NCI-H146 (cell line): Measurements from ENCODE around the gene RBMS2.
A peak's percentile ranks its signal among the peaks of the same experiment; 100 is the strongest.
"Not testable (repeated sequence)": the region's sequence is repeated elsewhere in the genome, so short reads cannot be mapped to it uniquely, and the experiment has no call there.

ENCODE experiments used
- DNase-seq: peaks from one replicate; lab custom pipeline; 2025; lab: John Stamatoyannopoulos, UW

The RBMS2 gene, protein sequence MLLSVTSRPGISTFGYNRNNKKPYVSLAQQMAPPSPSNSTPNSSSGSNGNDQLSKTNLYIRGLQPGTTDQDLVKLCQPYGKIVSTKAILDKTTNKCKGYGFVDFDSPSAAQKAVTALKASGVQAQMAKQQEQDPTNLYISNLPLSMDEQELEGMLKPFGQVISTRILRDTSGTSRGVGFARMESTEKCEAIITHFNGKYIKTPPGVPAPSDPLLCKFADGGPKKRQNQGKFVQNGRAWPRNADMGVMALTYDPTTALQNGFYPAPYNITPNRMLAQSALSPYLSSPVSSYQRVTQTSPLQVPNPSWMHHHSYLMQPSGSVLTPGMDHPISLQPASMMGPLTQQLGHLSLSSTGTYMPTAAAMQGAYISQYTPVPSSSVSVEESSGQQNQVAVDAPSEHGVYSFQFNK

DNA sequence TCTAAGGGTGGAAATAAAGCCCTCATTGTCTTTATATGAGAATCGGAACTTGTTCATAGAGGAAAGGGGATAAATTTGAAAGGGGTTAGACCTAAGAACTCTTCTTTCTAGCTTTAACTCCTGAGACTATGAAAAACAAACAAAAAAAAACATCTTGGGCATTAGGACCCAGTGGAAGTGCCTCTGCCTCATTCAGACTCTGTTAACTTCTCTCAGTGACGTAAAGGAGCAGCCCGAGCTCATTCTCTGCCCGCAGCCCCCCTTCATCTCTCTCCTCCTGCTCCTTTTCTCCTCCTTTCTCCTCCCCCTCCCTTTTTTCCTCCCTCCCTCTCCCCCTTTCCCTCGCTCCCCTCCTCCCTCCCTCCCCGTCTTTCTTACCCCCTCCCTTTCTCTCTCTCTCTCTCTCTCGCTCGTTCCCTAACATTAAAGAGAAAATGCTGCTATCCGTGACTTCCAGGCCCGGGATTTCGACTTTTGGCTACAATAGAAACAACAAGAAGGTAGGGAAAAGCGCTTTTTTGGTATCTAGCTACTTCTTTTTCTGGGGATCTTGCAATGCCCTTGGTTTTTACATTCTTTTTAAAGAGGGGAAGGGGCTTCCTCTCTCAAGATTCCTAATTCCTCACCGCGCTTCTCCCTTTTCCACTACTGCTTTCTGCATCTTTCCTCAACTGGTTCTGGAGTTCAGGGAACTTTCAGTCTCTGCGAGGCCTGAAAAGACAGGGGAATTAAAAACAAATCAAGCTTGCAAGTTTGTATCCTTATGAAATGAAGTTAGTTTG lies at the start of gene RBMS2:
Gene RBMS2, plus strand, starts transcription at position 231 of the 782 bp plus-strand sequence. Its CDS starts 204 bp downstream, at position 435.
- DNase-seq = peak; percentile 54

DNA sequence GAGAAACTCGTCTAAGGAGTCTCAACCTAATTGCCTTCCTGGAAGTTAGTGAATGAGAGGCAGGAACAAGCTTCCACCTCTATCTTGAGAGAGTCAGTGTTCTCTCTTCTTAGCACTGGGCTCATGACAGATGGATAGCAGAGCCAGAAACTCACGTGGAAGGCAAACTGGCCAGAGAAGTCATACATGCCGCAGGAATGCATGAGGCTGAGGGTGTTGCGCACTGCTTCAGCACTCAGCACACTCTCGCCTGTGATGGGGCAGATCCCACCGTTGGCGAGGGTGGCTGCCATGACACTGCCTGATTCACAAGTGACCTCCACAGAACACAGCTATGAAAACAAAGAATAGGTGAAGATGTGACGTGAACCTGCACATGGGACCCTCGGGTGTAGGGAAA lies 47.2 kb upstream of the RBMS2 start:
- DNase-seq = no peak

DNA sequence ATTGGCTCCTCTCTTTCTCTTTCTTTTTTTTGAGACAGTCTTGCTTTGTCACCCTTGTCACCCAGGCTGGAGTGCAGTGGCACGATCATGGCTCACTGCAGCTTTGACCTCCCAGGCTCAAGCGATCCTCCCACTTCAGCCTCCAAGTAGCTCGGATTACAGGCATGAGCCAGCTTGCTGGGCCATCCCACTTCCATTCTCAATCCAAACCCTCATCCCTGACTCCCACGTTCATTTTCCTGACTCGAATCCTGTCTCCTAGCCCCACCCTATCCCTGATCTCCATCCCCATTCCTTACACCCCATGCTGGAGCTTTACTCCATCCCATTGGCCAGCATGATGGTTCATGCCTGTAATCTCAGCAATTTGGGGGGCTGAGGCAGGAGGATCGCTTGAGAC lies 45.5 kb upstream of the RBMS2 start:
- DNase-seq = no peak

DNA sequence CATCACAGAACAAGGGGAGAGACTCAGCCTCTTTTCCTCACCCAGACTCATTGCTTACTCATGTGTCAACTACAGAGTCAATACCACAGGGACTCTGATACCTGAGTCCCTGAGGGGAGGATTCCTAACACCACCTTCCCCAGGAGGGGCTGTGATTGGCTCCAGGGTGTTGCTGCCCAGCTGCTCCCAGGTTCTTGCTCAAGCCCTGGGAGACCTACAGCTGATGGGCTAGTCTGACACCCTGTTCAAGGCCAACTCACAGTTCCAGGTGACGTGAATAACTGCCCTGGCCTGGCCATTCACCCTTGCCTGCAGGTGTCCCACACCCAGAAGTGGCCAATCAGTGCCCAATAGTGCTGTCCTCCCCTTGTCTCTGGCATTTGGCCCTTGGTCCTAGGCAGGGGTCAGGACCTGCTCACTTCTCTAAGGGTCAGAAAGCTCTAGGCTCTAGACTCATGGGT lies 44.6 kb upstream of the RBMS2 start:
- DNase-seq = no peak

DNA sequence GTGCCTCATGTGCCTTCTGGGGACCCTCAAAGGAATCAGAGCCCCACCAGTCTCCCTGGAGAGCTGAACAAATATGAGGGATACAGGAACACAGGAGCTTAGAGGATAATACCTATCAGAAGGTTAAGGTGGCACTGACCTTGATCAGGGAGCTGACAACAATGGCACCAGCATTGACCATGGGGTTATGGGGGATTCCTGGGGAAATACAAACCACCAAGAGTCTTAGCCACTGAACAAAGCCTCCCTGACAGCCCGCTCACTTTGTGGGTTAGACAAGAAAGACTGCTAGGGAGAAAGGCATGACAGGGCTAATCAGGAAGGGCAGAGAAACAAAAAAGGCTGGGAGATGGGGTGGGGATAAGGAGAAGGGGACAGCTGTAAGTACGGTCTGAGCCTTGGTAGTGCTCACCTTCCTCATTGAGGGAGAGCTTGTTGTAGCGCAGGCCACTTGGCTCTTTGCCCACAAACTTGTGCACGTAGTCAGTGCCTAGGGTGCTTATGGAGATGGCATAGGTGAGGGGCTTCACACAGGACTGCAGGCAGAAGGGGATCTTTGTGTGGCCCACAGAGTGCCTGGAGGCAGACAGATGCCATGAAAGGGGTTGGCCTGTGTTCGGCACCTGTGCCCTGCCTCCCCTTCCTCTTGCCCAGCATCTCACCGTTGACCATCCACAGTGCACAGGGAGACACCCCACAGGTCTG lies 43.9 kb upstream of the RBMS2 start:
- no peak for DNase-seq

DNA sequence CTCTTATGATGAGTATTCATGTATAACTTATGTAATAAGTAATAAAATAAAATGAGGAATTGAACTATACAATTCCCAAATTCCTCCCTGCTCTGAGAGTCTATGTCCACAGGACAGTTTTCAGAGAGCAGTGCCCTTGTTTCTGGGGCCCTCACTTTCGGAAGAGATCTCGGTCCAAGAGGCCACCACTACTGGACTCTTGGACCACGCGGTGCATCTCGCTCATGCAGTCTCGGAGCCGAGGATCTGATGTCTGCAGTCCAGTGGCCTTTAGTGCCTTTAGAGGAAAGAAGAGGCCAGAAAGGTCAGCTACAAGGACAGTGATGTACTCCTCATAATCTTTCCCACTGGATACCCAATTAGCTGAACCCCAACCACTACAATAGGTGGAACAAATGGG lies 42.0 kb upstream of the RBMS2 start:
- DNase-seq = no peak

DNA sequence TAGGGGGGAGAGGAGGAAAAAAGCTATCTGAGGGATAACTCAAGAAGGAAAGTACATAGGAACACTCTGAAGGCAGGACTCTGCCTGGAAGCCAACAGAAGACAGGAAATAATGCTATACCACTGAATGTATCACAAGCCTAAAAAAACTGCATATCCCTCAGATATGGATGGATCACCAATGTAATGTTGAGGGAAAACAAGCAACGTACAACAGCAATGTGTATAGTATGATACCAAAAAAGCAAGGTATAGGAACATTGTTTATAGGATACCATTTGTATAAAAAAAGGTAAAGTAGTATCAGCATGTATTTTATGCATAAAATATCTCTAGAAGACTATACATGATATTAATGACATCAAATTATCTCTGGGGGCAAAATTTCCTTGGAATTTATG lies 37.1 kb upstream of the RBMS2 start:
- DNase-seq = no peak

DNA sequence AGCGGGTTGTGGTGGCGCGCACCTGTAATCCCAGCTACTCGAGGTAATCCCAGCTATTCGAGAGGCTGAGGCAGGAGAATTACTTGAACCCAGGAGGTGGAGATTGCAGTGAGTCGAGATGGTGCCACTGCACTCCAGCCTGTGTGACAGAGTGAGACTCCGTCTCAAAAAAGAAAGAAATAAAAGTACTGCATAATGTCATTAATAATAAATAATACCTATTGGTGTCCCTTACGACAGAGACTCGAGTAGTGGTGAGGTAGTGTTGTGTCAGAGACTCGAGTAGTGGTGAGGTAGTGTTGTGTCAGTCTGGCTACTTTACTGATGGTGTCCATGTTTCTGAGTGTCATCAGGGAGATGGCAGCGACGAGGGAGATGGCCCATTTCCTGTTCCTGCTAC lies 34.9 kb upstream of the RBMS2 start:
- DNase-seq = no peak

DNA sequence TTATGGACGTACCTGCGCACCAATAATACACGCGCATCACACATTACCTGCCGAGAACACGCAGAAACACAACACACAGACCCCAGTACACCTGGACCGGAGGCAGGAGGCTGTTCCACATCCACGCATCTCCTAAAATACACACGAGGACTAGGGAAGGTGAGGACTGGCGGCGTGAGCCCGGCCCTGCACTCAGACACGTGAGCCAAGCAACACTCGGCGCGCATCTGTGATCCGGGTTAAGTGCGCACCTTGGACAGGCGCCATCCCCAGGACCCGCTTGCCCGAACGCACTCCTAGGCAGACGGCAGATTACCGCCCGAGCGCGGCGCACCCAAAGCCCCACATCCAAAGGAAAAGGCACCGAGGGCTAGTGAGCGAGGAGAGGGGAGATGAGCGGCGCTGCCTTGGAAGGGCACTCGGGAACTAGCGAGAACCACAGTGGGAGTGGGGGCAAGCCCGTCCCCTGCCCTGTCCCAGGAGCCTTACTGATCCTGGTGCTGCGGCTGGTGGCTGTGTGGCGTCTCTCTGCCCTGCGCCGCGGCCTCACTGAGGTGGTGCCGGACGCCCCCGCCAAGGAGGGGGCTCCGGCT lies 34.1 kb upstream of the RBMS2 start:
- peak; percentile 69 for DNase-seq

DNA sequence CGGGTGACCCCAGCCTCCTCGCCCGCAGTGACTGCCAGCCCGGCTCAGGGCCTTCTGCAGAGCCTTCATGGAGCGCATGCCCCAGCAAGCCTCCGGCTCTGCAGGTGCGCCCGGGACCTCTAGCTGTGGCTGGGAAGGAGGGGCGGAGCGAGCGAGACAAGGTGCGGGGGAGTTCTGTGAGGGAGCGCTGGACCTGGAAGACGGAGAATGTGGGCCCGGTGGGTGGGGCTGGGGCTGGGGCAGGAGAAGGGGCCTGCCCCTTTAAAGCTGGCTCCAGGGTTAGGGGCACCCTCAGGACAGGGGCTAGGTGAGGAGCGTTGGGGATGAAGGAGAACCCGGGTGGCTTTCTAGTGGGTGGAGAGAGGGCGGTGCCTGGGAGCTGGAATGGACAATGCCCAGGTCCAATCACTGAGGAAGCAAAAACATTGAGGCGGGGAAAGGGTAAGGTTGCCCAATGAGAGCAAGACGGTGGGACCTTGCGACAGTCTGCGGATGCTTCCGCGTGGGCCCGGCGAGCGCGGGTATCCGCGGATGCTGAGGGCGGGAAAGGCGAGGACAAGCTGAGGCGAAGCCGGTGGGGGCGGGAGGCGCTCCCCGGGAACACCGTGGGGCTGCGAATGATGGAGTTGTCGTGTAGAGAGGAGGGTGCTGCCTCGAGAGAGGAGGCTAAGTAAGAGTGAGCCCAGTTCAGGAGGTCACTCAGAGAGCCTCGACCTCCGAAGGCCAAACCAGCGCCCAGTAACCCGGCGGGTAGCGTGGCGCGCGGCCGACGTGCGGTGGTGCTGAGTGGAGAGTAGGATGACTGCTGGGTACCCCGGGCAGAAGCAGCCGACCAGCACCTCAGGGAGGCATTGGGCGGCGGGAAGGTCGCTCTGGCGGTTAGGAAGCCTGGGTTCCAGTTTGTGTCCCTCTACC lies 33.3 kb upstream of the RBMS2 start, which contains the start of gene GLS2:
Gene GLS2, minus strand, starts transcription at position 121 of the 915 bp plus-strand sequence. Its CDS starts 43 bp downstream, at position 78.
- peak; percentile 93 for DNase-seq

DNA sequence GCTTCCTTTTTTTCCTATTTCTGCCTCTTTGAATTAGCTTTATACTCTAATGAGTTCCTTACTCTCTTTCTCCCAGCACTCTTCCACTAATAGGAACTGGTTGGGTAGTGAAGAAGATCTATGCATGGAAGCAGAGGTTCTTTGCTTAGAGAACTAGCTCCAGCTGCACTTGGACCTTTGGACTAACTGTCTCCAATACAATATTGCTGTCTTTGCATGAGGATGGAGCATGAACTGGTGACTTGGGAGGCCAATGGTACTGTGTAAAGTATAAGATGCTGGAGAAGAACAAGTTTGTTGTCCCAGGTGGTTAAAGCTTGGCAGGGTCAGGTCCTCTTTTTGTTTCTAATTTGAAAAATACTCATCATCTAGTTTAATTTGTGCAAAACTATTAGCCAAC lies 31.3 kb upstream of the RBMS2 start:
- DNase-seq = no peak

DNA sequence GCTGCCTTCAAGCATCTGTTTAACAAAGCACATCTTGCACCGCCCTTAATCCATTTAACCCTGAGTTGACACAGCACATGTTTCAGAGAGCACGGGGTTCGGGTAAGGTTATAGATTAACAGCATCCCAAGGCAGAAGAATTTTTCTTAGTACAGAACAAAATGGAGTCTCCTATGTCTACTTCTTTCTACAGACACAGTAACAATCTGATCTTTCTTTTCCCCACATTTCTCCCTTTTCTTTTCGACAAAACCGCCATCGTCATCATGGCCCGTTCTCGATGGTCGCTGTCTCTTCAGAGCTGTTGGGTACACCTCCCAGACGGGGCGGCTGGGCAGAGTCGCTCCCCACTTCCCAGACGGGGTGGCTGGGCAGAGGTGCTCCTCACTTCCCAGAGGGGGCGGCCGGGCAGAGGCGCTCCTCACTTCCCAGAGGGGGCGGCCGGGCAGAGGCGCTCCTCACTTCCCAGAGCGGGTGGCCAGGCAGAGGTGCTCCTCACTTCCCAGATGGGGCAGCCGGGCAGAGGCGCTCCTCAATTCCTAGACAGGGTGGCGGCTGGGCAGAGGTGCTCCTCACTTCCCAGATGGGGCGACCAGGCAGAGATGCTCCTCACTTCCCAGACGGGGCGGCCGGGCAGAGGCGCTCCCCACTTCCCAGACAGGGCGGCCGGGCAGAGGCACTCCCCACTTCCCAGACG lies 28.1 kb upstream of the RBMS2 start:
- DNase-seq = not testable (repeated sequence)

DNA sequence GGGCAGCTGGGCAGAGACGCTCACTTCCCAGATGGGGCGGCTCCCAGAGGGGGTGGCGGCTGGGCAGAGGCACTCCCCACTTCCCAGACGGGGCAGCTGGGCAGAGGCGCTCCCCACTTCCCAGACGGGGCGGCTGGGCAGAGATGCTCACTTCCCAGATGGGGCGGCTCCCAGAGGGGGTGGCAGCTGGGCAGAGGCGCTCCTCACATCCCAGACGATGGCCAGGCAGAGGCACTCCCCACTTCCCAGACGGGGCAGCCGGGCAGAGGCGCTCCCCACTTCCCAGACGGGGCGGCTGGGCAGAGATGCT lies 27.6 kb upstream of the RBMS2 start:
- DNase-seq = not testable (repeated sequence)

DNA sequence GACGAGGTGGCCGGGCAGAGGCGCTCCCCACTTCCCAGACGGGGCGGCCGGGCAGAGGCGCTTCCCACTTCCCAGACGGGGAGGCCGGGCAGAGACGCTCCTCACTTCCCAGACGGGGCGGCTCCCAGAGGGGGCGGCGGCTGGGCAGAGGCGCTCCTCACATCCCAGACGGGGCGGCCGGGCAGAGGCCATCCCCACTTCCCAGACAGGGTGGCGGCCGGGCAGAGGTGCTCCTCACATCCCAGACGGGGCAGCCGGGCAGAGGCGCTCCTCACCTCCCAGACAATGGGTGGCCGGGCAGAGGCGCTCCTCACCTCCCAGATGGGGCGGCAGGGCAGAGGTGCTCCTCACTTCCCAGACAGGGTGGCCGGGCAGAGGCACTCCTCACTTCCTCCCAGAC lies 27.1 kb upstream of the RBMS2 start:
- not testable (repeated sequence) for DNase-seq

DNA sequence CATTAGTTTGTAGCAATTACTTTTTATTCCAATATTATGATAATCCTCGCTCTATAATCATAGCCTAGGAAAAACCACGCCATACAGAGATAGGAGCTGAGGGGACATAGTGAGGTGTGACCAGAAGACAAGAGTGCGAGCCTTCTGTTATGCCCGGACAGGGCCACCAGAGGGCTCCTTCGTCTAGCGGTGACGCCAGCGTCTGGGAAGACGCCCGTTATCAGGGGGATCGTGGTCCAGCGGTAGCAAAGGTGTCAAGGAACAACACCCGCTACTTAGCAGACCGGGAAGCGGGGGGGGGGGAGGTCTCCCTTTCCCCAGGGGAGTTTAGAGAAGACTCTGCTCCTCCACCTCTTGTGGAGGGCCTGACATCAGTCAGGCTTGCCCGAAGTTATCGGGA lies 24.9 kb upstream of the RBMS2 start:
- DNase-seq = peak; percentile 19

DNA sequence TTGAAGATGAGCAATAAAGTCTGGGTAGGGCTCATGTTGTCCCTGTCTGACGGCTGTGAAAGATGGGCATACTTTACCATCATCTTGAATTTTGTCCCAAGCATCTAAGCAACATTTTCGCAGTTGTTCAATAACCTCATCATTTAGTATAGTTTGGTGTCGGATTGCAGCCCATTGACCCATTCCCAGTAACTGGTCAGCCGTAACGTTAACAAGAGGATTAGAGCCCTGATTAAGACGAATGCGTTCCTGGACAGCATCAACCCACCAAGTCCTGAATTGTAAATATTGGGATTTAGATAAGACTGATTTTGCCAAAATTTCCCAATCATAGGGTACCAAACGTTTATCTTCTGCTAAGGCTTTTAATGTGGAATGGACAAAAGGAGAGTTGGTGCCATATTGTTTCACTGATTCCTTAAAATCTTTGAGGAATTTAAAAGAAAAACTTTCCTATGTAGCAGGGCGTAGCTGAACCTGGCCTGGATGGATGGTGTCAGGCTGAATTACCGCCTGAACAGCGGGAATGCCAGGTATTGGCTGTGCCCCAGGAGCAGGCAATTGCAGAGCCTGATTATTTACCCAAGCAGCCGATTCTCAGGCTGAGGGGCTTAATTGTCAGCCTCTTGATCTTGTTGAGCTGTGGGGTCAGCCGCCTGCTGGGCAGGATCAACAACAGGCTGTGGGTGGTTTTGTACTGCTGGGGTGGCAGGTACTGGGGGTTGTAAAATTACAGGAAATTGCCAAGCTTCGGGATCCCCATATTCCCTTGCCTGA lies 23.3 kb upstream of the RBMS2 start:
- peak; percentile 92 for DNase-seq

DNA sequence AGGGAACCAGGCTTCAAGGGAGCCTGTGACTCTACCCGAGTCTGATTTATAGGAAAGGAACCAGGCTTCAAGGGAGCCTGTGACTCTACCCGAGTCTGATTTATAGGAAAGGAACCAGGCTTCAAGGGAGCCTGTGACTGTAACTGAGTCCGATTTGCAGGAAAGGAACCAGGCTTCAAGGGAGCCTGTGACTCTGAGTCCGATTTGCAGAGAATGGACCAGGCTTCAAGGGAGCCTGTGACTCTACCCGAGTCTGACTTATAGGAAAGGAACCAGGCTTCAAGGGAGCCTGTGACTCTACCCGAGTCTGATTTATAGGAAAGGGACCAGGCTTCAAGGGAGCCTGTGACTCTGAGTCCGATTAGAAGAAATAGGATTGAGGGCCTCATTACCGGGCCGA lies 22.2 kb upstream of the RBMS2 start:
- not testable (repeated sequence) for DNase-seq

DNA sequence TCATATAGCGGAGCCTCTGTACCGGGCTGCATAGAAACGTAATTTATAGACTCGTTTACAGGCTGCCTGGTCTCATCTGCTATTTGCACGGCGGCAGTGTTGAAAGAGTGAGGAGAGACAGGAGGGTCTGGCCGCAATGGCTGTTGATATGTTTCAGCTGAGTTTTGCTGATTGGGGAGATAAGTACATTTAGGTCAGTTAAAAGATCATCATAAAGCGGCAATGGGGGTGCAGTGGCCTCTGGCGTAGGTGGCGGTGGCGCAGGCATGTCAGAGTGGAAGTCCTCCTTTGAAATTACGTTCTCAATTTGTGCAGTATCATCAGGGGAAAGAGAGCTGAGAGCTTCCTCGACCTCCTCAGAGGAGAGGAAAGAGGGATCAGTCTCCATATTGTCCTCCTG lies 21.7 kb upstream of the RBMS2 start:
- DNase-seq = not testable (repeated sequence)

DNA sequence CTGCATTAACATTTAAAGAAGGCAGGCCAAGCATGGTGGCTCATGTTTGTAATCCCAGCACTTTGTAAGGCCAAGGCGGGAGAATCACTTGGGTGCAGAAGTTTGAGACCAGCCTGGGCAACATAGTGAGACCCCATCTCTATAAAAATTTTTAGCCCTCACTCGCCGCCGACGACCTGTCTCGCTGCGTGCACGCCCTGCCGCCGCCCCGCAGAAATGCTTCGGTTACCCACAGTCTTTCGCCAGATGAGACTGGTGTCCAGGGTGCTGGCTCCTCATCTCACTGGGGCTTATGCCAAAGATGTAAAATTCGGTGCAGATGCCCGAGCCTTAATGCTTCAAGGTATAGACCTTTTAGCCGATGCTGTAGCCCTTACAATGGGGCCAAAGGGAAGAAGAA lies 10.8 kb upstream of the RBMS2 start:
- no peak for DNase-seq

DNA sequence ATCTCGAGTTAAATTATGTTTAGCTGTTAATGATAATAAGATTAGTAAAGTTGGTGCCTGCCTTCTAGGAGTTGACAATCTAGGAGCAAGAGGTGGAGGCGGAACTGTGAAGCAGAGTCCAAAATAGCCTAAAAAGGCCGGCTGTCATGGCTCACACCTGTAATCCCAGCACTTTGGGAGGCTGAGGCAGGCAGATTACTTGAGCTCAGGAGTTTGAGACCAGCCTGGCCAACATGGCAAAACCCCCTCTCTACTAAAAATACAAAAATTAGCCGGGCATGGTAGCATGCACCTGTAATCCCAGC lies 7.7 kb upstream of the RBMS2 start:
- not testable (repeated sequence) for DNase-seq
